AG04449 (cell line): ENCODE results near the gene SPATA9.

ENCODE experiments used
- CTCF ChIA-PET: fragments of 350-600 bp; formaldehyde crosslinking; extraction: SDS; loops from one replicate; lab custom pipeline; 2021; ENCODE audit warnings: antibody characterized with exemption; lab: Yijun Ruan, JAX
- POLR2A ChIA-PET: fragments of 400-600, 350-600 bp; formaldehyde crosslinking; extraction: SDS; loops from one replicate; lab custom pipeline; 2020; ENCODE audit warnings: antibody characterized with exemption, inconsistent platforms; lab: Yijun Ruan, JAX
- DNase-seq: peaks from one replicate; pipeline ENCODE4 v3.0.0-alpha.2; 2010; ENCODE audit warnings: low read depth, low spot score
- H3K4me3 ChIP-seq: 2 replicates; pipeline ENCODE4 v1.5.1; 2011; ENCODE audit warnings: low read depth, mild to moderate bottlenecking, control low read depth, low read length
- TF ChIP-seq, protein P1 (sequence below): IDR thresholded peaks from one replicate; pipeline ENCODE4 v1.5.1; 2011; ENCODE audit warnings: mild to moderate bottlenecking, moderate library complexity, low read length, control low read depth, inconsistent platforms; ENCODE audit not compliant: insufficient read depth; ENCODE audit errors: missing control alignments

Gene SPATA9

GRCh38 chr5:95689680-95690079 is 6.9 kb upstream of the SPATA9 start:
- H3K4me3 ChIP-seq = no peak overlapping the region
- ChIA-PET POLR2A (no interaction called here), CTCF (interaction anchor here (1.6 kb wide), 1 partner anchor 26 kb away, joined by 6 read pairs; no protein-coding TSS in a partner anchor)
- TF ChIP-seq, protein P1, sequence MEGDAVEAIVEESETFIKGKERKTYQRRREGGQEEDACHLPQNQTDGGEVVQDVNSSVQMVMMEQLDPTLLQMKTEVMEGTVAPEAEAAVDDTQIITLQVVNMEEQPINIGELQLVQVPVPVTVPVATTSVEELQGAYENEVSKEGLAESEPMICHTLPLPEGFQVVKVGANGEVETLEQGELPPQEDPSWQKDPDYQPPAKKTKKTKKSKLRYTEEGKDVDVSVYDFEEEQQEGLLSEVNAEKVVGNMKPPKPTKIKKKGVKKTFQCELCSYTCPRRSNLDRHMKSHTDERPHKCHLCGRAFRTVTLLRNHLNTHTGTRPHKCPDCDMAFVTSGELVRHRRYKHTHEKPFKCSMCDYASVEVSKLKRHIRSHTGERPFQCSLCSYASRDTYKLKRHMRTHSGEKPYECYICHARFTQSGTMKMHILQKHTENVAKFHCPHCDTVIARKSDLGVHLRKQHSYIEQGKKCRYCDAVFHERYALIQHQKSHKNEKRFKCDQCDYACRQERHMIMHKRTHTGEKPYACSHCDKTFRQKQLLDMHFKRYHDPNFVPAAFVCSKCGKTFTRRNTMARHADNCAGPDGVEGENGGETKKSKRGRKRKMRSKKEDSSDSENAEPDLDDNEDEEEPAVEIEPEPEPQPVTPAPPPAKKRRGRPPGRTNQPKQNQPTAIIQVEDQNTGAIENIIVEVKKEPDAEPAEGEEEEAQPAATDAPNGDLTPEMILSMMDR = no peak
- no peak for DNase-seq

GRCh38 chr5:95686651-95687050 is 3.9 kb upstream of the SPATA9 start:
- DNase-seq = no peak
- CTCF ChIA-PET = interaction anchor here (1.2 kb wide), 1 partner anchor 22 kb away, joined by 6 read pairs; no protein-coding TSS in a partner anchor
- H3K4me3 ChIP-seq = no peak overlapping the region
- POLR2A ChIA-PET = no interaction called here
- TF ChIP-seq, protein P1 = no peak

- ChIA-PET POLR2A (no interaction called here), CTCF (no interaction called here)
- H3K4me3 ChIP-seq = no peak overlapping the region
- DNase-seq = no peak
- TF ChIP-seq, protein P1 = no peak
Observed at GRCh38 chr5:95684361-95684760, 1.6 kb upstream of the SPATA9 start.

GRCh38 chr5:95673081-95673480 is 9.7 kb downstream of the SPATA9 start:
- H3K4me3 ChIP-seq = no peak overlapping the region
- TF ChIP-seq, protein P1 = no peak
- CTCF ChIA-PET = interaction anchor here (1.0 to 3.9 kb wide), 7 partner anchors 9 to 173 kb away, joined by 3 to 30 read pairs (median 5); partner anchors contain the start of gene RFESD
- POLR2A ChIA-PET = no interaction called here
- DNase-seq = no peak

DNA sequence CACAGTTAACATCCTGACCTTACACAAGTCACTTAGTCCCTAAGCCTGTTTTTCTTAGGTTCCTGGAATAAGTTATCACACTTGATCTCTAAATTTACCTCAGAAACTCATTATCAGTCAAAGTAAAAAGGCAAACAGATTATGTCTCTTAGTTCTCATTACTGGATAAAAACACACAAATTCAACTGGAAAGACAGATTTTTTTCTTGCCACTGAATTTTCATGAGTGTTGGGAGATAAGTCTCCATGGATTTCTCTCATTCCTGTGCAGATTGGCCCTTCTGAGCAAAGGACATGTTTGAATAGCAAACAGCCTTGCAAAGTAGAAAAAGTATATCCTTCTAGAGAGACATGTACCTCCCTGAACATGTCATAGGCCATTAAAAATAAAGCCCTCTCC is 10.2 kb downstream of the SPATA9 start:
- no peak overlapping the region for H3K4me3 ChIP-seq
- TF ChIP-seq, protein P1 = no peak
- ChIA-PET CTCF (interaction anchor here (1.0 to 3.9 kb wide), 4 partner anchors 26 to 174 kb away, joined by 4 to 17 read pairs (median 5); partner anchors contain the start of gene RFESD), POLR2A (no interaction called here)
- no peak for DNase-seq

DNA sequence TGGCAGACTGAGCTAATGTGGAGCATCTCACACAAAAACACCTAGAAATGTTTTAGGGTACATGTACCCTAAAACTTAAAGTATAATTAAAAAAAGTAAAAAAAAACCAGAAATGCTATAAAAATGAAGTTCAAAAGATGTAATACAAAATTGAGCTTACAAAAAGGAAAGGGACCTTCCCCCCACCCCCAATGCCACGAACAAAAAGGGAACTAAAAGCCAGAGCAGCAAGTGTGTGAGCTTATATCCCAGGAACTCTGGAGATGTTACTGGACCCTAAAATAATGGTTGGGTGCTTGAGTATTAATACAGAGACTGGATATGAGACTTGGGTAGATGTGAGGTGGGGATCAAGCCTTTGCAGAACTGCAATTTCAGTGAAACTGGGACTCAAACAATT is 11.0 kb downstream of the SPATA9 start:
- TF ChIP-seq, protein P1 = no peak
- H3K4me3 ChIP-seq = no peak overlapping the region
- ChIA-PET POLR2A (no interaction called here), CTCF (interaction anchor here (1.1 to 3.9 kb wide), 3 partner anchors 27 to 174 kb away, joined by 3 to 17 read pairs (median 4); no protein-coding TSS in a partner anchor)
- DNase-seq = no peak
